DOHH2 (cell line): ENCODE results near the gene NAV2.

Experiments
- H3F3A ChIP-seq: fragments of 200-600 bp; sonication (generic), shearing (Covaris generic); 2 replicates; pipeline ENCODE4 v1.6.0; 2016; ENCODE audit warnings: antibody characterized with exemption, mild to moderate bottlenecking; ENCODE audit not compliant: control insufficient read depth, insufficient read depth
- H3K27ac ChIP-seq: fragments of 200-600 bp; sonication (generic); 2 replicates; pipeline ENCODE4 v1.5.1; 2014; ENCODE audit warnings: low read depth, mild to moderate bottlenecking, low read length, moderate library complexity
- H3K27me3 ChIP-seq: fragments of 200-600 bp; sonication (generic); 2 replicates; pipeline ENCODE4 v1.6.1; 2014; ENCODE audit warnings: mild to moderate bottlenecking, low read length, mixed read lengths; ENCODE audit not compliant: control insufficient read depth
- H3K36me3 ChIP-seq: fragments of 200-600 bp; sonication (generic); 2 replicates; pipeline ENCODE4 v1.6.1; 2014; ENCODE audit warnings: mild to moderate bottlenecking, low read length, moderate library complexity, mixed read lengths; ENCODE audit not compliant: control insufficient read depth
- H3K4me1 ChIP-seq: fragments of 200-600 bp; sonication (generic); 2 replicates; pipeline ENCODE4 v1.6.1; 2014; ENCODE audit warnings: mild to moderate bottlenecking, low read length, mixed read lengths; ENCODE audit not compliant: control insufficient read depth
- H3K4me2 ChIP-seq: fragments of 200-600 bp; sonication (generic); 2 replicates; pipeline ENCODE4 v1.6.0; 2014; ENCODE audit warnings: mild to moderate bottlenecking, low read length, moderate library complexity
- H3K4me3 ChIP-seq: fragments of 200-600 bp; sonication (generic); 2 replicates; pipeline ENCODE4 v1.5.1; 2014; ENCODE audit warnings: mild to moderate bottlenecking, low read length, mixed read lengths
- H3K79me2 ChIP-seq: fragments of 200-600 bp; sonication (generic); 2 replicates; pipeline ENCODE4 v1.6.1; 2014; ENCODE audit warnings: mild to moderate bottlenecking, low read length, mixed read lengths; ENCODE audit not compliant: control insufficient read depth
- H3K9me2 ChIP-seq: fragments of 200-600 bp; sonication (generic); replicated peaks from 2 replicates; pipeline ENCODE4 v1.6.1; 2014; ENCODE audit warnings: mild to moderate bottlenecking, low read length, mixed read lengths; ENCODE audit not compliant: control insufficient read depth
- H3K9me3 ChIP-seq: fragments of 200-600 bp; sonication (generic); 2 replicates; pipeline ENCODE4 v1.6.1; 2014; ENCODE audit warnings: antibody characterized with exemption, low read length, mixed read lengths; ENCODE audit not compliant: control insufficient read depth, insufficient read depth
- H4K20me1 ChIP-seq: fragments of 200-600 bp; sonication (generic); 2 replicates; pipeline ENCODE4 v1.6.0; 2014; ENCODE audit warnings: low read depth, mild to moderate bottlenecking, antibody characterized with exemption, low read length, moderate library complexity; ENCODE audit not compliant: control insufficient read depth, insufficient read depth
- CTCF ChIP-seq: fragments of 200-600 bp; sonication (generic); IDR thresholded peaks from one replicate; pipeline ENCODE4 v1.5.1; 2014; ENCODE audit warnings: antibody characterized with exemption, mild to moderate bottlenecking, low read depth, low read length; ENCODE audit not compliant: poor library complexity, severe bottlenecking
- EZH2phosphoT487 ChIP-seq: fragments of 200-600 bp; sonication (generic); IDR thresholded peaks from 2 replicates; pipeline ENCODE4 v1.6.1; 2017; ENCODE audit warnings: borderline replicate concordance, mild to moderate bottlenecking, antibody characterized with exemption, low read length, moderate library complexity, mixed read lengths

The NAV2 gene

GRCh38 chr11:19816817-19817216 is 104.2 kb downstream of the NAV2 start:
- Histone ChIP-seq H3K79me2 (no peaks in the 10 kb centered on the region), H3K4me2 (no peak overlapping the region), H3K27me3 (no peaks in the 10 kb centered on the region), H3K4me1 (peaks cover 25% of the 10 kb centered on the region), H3F3A (no peaks in the 10 kb centered on the region), H3K36me3 (no peaks in the 10 kb centered on the region), H3K9me3 (no peaks in the 10 kb centered on the region), H4K20me1 (no peaks in the 10 kb centered on the region), H3K4me3 (no peak overlapping the region), H3K9me2 (no peaks in the 10 kb centered on the region), H3K27ac (no peak overlapping the region)
- no peak for TF ChIP-seq EZH2phosphoT487

GRCh38 chr11:19817265-19817851 is 104.7 kb downstream of the NAV2 start:
- Histone ChIP-seq H3K4me1 (peaks cover 25% of the 10 kb centered on the region), H3K9me3 (no peaks in the 10 kb centered on the region), H3K9me2 (no peaks in the 10 kb centered on the region), H3K79me2 (no peaks in the 10 kb centered on the region), H3K36me3 (no peaks in the 10 kb centered on the region), H3K4me3 (no peak overlapping the region), H3K27me3 (no peaks in the 10 kb centered on the region), H3K4me2 (peak overlapping the region; percentile 33; the same call in 1 of the 2 replicates), H3F3A (no peaks in the 10 kb centered on the region), H3K27ac (no peak overlapping the region), H4K20me1 (no peaks in the 10 kb centered on the region)
- TF ChIP-seq CTCF (no peak), EZH2phosphoT487 (no peak)

- Histone ChIP-seq H4K20me1 (no peaks in the 10 kb centered on the region), H3F3A (no peaks in the 10 kb centered on the region), H3K4me2 (peak overlapping the region; percentile 33; the same call in 1 of the 2 replicates), H3K9me3 (no peaks in the 10 kb centered on the region), H3K4me1 (peaks cover 25% of the 10 kb centered on the region), H3K36me3 (no peaks in the 10 kb centered on the region), H3K4me3 (no peak overlapping the region), H3K79me2 (no peaks in the 10 kb centered on the region), H3K27me3 (no peaks in the 10 kb centered on the region), H3K27ac (no peak overlapping the region), H3K9me2 (no peaks in the 10 kb centered on the region)
- TF ChIP-seq CTCF (no peak), EZH2phosphoT487 (no peak)
Observed at GRCh38 chr11:19817870-19818269, 105.2 kb downstream of the NAV2 start.

- Histone ChIP-seq H3K9me2 (no peaks in the 10 kb centered on the region), H3K9me3 (no peaks in the 10 kb centered on the region), H3K4me1 (peaks cover 25% of the 10 kb centered on the region), H4K20me1 (no peaks in the 10 kb centered on the region), H3K4me3 (no peak overlapping the region), H3F3A (no peaks in the 10 kb centered on the region), H3K4me2 (no peak overlapping the region), H3K27me3 (no peaks in the 10 kb centered on the region), H3K36me3 (no peaks in the 10 kb centered on the region), H3K27ac (no peak overlapping the region), H3K79me2 (no peaks in the 10 kb centered on the region)
- TF ChIP-seq EZH2phosphoT487 (no peak), CTCF (no peak)
Observed at GRCh38 chr11:19818619-19819018, 106.0 kb downstream of the NAV2 start.
